ENCODE data around the gene SLC66A3. TPM values are rescaled to one million over a fixed set of nuclear protein-coding genes. Genes with fewer than 3 reads are reported as not detected.

Gene SLC66A3
- total and polyA plus RNA-seq, 2 donors (not counting 3 experiments of a cell fraction or from before 2014, with no cell fraction given) = 14.3 to 31.4 TPM

DNA sequence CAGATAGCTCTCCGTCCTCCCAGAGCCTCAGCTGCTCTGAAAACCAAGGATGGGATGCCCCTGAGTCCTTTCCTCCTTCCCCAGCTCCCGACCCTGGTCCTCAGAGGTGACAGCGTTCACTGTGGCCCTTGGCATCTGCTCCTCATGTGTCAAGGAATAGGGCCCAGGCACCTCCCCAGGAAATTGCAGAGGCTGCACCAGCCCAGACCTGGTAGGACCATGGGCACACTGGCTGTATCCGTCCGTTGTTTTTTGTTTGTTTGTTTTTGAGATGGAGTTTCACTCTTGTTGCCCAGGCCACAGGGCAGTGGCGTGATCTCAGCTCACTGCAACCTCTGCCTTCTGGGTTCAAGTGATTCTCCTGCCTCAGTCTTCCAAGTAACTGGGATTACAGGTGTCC lies 37.5 kb upstream of the SLC66A3 start:
- POLR2A ChIA-PET = no interaction called here
- no peak overlapping the region for H3K4me3 ChIP-seq (replicated peaks in 1 of 3; ENCODE audit: insufficient read depth in 1 of 3, low read depth in 1 of 3, low read length in 3 of 3)
- H3K9me3 ChIP-seq (replicated peaks; ENCODE audit: control insufficient read depth, insufficient read depth, low read length) = no peaks in the 10 kb centered on the region
- no peaks in the 10 kb centered on the region for H3K9me1 ChIP-seq (replicated peaks; ENCODE audit: control insufficient read depth, extremely low read depth, insufficient read depth, low read length)
- H3K36me3 ChIP-seq (ENCODE audit: control insufficient read depth in 2 of 2, extremely low read depth in 1 of 2, insufficient read depth in 2 of 2, low read length in 2 of 2) = no peaks in the 10 kb centered on the region
- FAIRE-seq (no peak), DNase-seq (ENCODE audit: low read depth, low spot score) (no peak)
- no peak overlapping the region for H2AFZ ChIP-seq (ENCODE audit: low read depth, low read length)
- no peaks in the 10 kb centered on the region for H3K27me3 ChIP-seq (ENCODE audit: control insufficient read depth in 2 of 2, insufficient read depth in 2 of 2, low read length in 2 of 2)
- dilution Hi-C loops (cut with MboI; ENCODE audit: extremely low pct_ligation_motif_present, low sequenced_read_pairs) (no loop called here), intact Hi-C loops (cut with micrococcal nuclease) (no loop called here)
- TF ChIP-seq POLR2A (IDR thresholded peaks at IDR 0.05; ENCODE audit: low read depth, low read length) = no peak
- no peak for TF ChIP-seq GATA2 (IDR thresholded peaks at IDR 0.05; ENCODE audit: insufficient read depth, insufficient read length, low read depth, low read length)
- TF ChIP-seq EZH2 (IDR thresholded peaks at IDR 0.05; ENCODE audit: borderline replicate concordance, low read depth, low read length, severe bottlenecking) = no peak
- TF ChIP-seq POLR2AphosphoS5 (IDR thresholded peaks at IDR 0.05; ENCODE audit: insufficient read depth, low read depth, low read length) = no peak
- H3K4me2 ChIP-seq (ENCODE audit: insufficient read depth, low read length) = no peak overlapping the region
- CTCF ChIA-PET = interaction anchor here (1.1 to 22.0 kb wide), 2 partner anchors 284 to 465 kb away, joined by 3 to 738 read pairs; no protein-coding TSS in a partner anchor
- no TSS peak for BruUV-seq (replicated peaks)
- no peaks in the 10 kb centered on the region for H3K4me1 ChIP-seq (ENCODE audit: control insufficient read depth, extremely low read depth, insufficient read depth, low read length)
- H3K27ac ChIP-seq (ENCODE audit: insufficient read depth, low read depth, low read length) = no peak overlapping the region
- H3K79me2 ChIP-seq (ENCODE audit: control insufficient read depth, insufficient read depth, low read length) = no peaks in the 10 kb centered on the region
- H3K9ac ChIP-seq (replicated peaks; ENCODE audit: extremely low read depth, insufficient read depth, low read length) = no peak overlapping the region
- H4K20me1 ChIP-seq (replicated peaks; ENCODE audit: control insufficient read depth, extremely low read depth, insufficient read depth, low read length) = no peaks in the 10 kb centered on the region

DNA sequence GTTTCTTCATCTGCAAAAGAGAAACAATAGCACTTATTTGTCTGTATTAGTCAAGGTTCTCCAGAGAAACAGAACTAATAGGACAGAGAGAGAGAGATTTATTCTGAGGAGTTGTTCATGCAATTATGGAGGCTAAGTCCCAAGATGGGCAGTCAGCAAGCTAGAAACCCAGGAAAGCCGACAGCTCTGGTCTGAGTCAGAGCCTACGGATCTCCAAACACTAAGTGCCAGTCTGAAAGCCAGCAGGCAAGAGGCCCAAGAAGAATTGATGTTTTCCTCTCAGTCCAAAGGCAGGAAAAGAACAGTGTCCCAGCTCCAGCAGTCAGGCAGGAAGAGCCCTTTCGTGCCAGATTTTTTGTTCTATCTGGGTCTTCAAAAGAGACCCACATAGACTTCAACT lies 36.5 kb upstream of the SLC66A3 start:
- no peak overlapping the region for H3K9ac ChIP-seq (replicated peaks; ENCODE audit: extremely low read depth, insufficient read depth, low read length)
- no peaks in the 10 kb centered on the region for H3K9me1 ChIP-seq (replicated peaks; ENCODE audit: control insufficient read depth, extremely low read depth, insufficient read depth, low read length)
- no peaks in the 10 kb centered on the region for H3K4me1 ChIP-seq (ENCODE audit: control insufficient read depth, extremely low read depth, insufficient read depth, low read length)
- H3K9me3 ChIP-seq (replicated peaks; ENCODE audit: control insufficient read depth, insufficient read depth, low read length) = no peaks in the 10 kb centered on the region
- dilution Hi-C loops (cut with MboI; ENCODE audit: extremely low pct_ligation_motif_present, low sequenced_read_pairs) = no loop called here
- no TSS peak for BruUV-seq (replicated peaks)
- intact Hi-C loops (cut with micrococcal nuclease) = no loop called here
- no peaks in the 10 kb centered on the region for H3K27me3 ChIP-seq (ENCODE audit: control insufficient read depth in 2 of 2, insufficient read depth in 2 of 2, low read length in 2 of 2)
- H3K4me2 ChIP-seq (ENCODE audit: insufficient read depth, low read length) = no peak overlapping the region
- no peaks in the 10 kb centered on the region for H3K79me2 ChIP-seq (ENCODE audit: control insufficient read depth, insufficient read depth, low read length)
- no peaks in the 10 kb centered on the region for H3K36me3 ChIP-seq (ENCODE audit: control insufficient read depth in 2 of 2, extremely low read depth in 1 of 2, insufficient read depth in 2 of 2, low read length in 2 of 2)
- H3K4me3 ChIP-seq (replicated peaks in 1 of 3; ENCODE audit: insufficient read depth in 1 of 3, low read depth in 1 of 3, low read length in 3 of 3) = no peak overlapping the region
- no peaks in the 10 kb centered on the region for H4K20me1 ChIP-seq (replicated peaks; ENCODE audit: control insufficient read depth, extremely low read depth, insufficient read depth, low read length)
- no peak overlapping the region for H2AFZ ChIP-seq (ENCODE audit: low read depth, low read length)
- ChIA-PET CTCF (interaction anchor here (22.0 kb wide), 1 partner anchor 285 kb away, joined by 738 read pairs; no protein-coding TSS in a partner anchor), POLR2A (no interaction called here)
- no peak for FAIRE-seq
- no peak for DNase-seq (ENCODE audit: low read depth, low spot score)
- no peak overlapping the region for H3K27ac ChIP-seq (ENCODE audit: insufficient read depth, low read depth, low read length)
- no peak for TF ChIP-seq GATA2 (IDR thresholded peaks at IDR 0.05; ENCODE audit: insufficient read depth, insufficient read length, low read depth, low read length)
- TF ChIP-seq, protein P1, sequence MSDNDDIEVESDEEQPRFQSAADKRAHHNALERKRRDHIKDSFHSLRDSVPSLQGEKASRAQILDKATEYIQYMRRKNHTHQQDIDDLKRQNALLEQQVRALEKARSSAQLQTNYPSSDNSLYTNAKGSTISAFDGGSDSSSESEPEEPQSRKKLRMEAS (IDR thresholded peaks at IDR 0.05; ENCODE audit: insufficient read depth, insufficient read length) = no peak
- no peak for TF ChIP-seq FOS (IDR thresholded peaks at IDR 0.05; ENCODE audit: borderline replicate concordance, insufficient read depth, low read length)
